ENCODE data around the gene LINC00632.

DNA sequence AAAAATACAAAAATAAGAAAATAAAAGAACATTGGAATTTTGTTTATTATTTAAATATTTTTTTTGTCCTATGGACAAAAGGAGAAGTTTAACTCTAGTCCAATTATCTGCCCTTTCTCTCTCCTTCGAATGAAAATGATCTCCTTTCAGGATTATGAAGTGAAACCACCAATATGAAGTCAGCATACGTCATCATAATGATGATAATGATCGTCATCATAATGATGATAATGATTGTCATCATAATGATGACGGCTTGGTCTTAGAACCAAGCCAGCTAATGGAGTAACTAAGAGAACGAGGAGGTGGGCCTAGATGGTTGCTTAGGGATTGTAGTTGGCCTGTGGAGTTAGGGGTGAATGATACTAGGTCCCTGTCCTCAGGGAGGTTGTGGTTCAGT is 21.9 kb upstream of the LINC00632 start:
- TF ChIP-seq CTCF (conservative IDR thresholded peaks at IDR 0.05 in 1 of 2, IDR thresholded peaks at IDR 0.05 in 1 of 2; ENCODE audit: low read depth in 1 of 2, low read length in 2 of 2) (no peak), EZH2 (IDR thresholded peaks at IDR 0.05; ENCODE audit: low read length, missing control alignments) (no peak)
